ENCODE measurements around the gene IKZF4. TPM values are rescaled to one million over a fixed set of nuclear protein-coding genes. Genes with fewer than 3 reads are reported as not detected.
"Not testable (repeated sequence)": the region's sequence is repeated elsewhere in the genome, so short reads cannot be mapped to it uniquely, and the experiment has no call there.

IKZF4 gene
- total RNA-seq, 4 donors from 2014 or later = 2.4 to 5.8 (median 3.4) TPM

DNA sequence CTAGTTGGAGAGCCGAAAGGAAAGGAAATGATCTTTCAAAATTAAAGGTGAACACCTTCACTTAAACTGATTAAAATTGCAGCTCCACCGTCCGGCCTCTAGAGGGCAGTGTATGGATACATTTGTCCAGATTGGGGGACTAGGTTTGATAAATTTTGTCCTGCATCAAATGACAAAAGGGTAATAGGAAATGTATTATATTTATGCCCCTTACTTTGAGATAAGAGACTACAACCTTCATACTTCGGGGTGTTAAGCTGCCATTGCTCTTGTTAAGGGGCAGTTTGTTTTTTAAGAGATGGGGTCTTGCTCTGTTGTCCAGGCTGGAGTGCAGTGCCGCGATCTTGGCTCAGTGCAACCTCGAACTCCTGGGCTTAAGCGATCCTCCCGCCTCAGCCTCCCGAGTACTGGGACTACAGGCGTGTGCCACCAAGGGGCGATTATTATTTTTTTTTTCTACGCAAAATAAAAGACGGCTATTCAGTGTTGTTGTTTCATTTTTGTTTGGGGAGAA, 24.6 kb upstream of the IKZF4 start:
- intact Hi-C loops (cut with DNase I; ENCODE audit: low total_unique reads) = no loop called here
- peak overlapping the region; percentile 39 for H3K4me3 ChIP-seq (ENCODE audit: low read depth, poor library complexity, severe bottlenecking)
- peak in 1 of 2 donors; percentile 39 for DNase-seq (ENCODE audit: low spot score in 2 of 2)
- 26 to 29% methylated on average over 14 of the region's 14 CpGs for WGBS, 2 donors
- TF ChIP-seq, protein P1, sequence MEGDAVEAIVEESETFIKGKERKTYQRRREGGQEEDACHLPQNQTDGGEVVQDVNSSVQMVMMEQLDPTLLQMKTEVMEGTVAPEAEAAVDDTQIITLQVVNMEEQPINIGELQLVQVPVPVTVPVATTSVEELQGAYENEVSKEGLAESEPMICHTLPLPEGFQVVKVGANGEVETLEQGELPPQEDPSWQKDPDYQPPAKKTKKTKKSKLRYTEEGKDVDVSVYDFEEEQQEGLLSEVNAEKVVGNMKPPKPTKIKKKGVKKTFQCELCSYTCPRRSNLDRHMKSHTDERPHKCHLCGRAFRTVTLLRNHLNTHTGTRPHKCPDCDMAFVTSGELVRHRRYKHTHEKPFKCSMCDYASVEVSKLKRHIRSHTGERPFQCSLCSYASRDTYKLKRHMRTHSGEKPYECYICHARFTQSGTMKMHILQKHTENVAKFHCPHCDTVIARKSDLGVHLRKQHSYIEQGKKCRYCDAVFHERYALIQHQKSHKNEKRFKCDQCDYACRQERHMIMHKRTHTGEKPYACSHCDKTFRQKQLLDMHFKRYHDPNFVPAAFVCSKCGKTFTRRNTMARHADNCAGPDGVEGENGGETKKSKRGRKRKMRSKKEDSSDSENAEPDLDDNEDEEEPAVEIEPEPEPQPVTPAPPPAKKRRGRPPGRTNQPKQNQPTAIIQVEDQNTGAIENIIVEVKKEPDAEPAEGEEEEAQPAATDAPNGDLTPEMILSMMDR (IDR thresholded peaks at IDR 0.05) = peak in 1 of 3 donors; percentile 21
- no peak for TF ChIP-seq POLR2A (IDR thresholded peaks at IDR 0.05)

DNA sequence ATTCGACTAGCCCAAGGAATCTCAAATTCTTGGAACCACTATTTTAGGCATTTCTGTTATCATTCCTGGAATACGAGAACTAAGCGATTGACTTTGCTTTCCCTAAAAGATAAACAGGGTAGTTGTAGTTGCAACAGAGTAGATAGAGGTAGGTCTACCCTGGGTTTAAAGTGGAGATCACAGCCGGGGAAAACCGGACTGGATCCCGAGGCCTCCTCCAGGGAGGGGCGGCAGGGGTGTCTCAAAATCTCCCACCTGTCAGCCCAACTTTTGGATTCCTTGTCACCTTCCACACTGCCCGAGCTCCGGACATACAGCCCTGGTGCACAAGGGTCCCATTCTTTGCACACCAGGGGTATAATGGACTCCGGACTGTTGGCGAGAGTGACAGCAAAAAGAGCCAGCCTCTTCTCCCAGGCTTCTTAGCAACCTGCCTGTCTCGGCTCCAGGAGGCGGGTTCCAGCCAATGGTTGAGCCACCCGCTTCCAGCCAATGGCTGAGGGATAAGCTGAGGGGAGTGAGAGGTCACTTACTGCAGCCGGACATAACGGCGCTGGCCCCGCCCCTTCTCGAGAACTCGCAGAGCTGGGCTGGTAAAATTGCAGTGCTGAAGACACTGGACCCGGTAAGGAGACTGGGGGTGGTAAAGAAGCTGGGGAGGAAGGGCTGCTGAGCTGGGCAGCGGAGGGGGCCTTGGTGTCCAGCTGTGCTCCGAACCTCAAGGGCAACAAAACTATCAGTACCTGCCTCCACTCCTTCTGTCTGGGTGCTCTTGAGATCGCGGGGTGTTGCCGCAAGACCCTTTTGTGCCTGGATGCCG, 23.9 kb upstream of the IKZF4 start, which contains the start of gene SUOX:
TSS of gene SUOX (plus strand) at position 562 of the 820 bp plus-strand sequence. CDS start 4,946 bp downstream, outside the sequence.
- DNase-seq (ENCODE audit: low spot score in 2 of 2) = peak; percentile 96 to 99
- intact Hi-C loops (cut with DNase I; ENCODE audit: low total_unique reads) = no loop called here
- H3K4me3 ChIP-seq (ENCODE audit: low read depth, poor library complexity, severe bottlenecking) = peak within 1 kb of the TSS; percentile 39
- WGBS, 2 donors = 1 to 2% methylated on average over 25 to 27 of the region's 27 CpGs
- TF ChIP-seq POLR2A (IDR thresholded peaks at IDR 0.05) = no peak
- TF ChIP-seq, protein P1 (IDR thresholded peaks at IDR 0.05) = no peak

DNA sequence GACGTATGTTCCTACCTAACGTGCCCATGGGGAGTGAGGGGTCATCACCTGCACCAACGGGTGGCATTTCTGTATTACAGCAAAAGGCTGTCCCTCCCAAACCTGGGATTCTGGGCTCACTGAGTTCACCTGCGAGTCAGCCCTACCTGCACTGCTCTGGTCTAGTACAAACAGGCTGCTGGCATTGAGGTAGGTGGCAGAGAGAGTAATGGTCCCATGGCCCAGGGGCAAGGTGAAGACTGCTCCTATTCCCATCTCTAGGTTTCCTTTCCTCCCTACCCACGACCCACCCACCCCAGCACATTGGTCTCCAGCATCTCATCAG, 23.3 kb upstream of the IKZF4 start:
- intact Hi-C loops (cut with DNase I; ENCODE audit: low total_unique reads) = no loop called here
- no peak for TF ChIP-seq POLR2A (IDR thresholded peaks at IDR 0.05)
- TF ChIP-seq, protein P1 (IDR thresholded peaks at IDR 0.05) = no peak
- WGBS, 2 donors = 4 to 6% methylated on average over 5 of the region's 5 CpGs
- no peak for DNase-seq (ENCODE audit: low spot score in 2 of 2)
- peak overlapping the region; percentile 39 for H3K4me3 ChIP-seq (ENCODE audit: low read depth, poor library complexity, severe bottlenecking)

DNA sequence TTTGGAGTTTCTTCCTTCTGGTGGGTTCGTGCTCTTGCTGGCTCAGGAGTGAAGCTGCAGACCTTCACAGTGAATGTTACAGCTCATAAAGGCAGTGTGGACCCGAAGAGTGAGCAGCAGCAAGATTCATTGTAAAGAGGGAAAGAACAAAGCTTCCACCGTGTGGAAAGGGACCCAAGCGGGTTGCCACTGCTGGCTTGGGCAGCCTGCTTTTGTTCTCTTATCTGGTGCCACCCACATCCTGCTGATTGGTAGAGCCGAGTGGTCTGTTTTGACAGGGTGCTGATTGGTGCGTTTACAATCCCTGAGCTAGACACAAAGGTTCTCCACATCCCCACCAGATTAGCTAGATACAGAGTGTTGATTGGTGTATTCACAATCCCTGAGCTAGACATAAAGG, 21.3 kb upstream of the IKZF4 start:
- H3K4me3 ChIP-seq (ENCODE audit: low read depth, poor library complexity, severe bottlenecking); intact Hi-C loops (cut with DNase I; ENCODE audit: low total_unique reads); DNase-seq (ENCODE audit: low spot score in 2 of 2): not testable (repeated sequence)
- WGBS, 2 donors = 73 to 77% methylated on average over 6 of the region's 6 CpGs

- H3K4me3 ChIP-seq (ENCODE audit: low read depth, poor library complexity, severe bottlenecking); intact Hi-C loops (cut with DNase I; ENCODE audit: low total_unique reads): not testable (repeated sequence)
Measured at GRCh38 chr12:55999999-56000540, 20.8 kb upstream of the IKZF4 start.

GRCh38 chr12:56001487-56002100, 19.2 kb upstream of the IKZF4 start:
- intact Hi-C loops (cut with DNase I; ENCODE audit: low total_unique reads) = no loop called here
- DNase-seq (ENCODE audit: low spot score in 2 of 2) = no peak
- no peak overlapping the region for H3K4me3 ChIP-seq (ENCODE audit: low read depth, poor library complexity, severe bottlenecking)
- TF ChIP-seq POLR2A (IDR thresholded peaks at IDR 0.05) = no peak
- TF ChIP-seq, protein P1 (IDR thresholded peaks at IDR 0.05) = no peak
- 77 to 80% methylated on average over 7 of the region's 7 CpGs for WGBS, 2 donors

More at GRCh38 chr12:55999999-56000540, 20.8 kb upstream of the IKZF4 start:
- DNase-seq (ENCODE audit: low spot score in 2 of 2) = not testable (repeated sequence)
- WGBS, 2 donors = 94 to 95% methylated on average over 9 to 33 of the region's 33 CpGs

GRCh38 chr12:56003376-56003775, 17.5 kb upstream of the IKZF4 start:
- DNase-seq (ENCODE audit: low spot score in 2 of 2); H3K4me3 ChIP-seq (ENCODE audit: low read depth, poor library complexity, severe bottlenecking); intact Hi-C loops (cut with DNase I; ENCODE audit: low total_unique reads): not testable (repeated sequence)
- WGBS, 2 donors = 89 to 90% methylated on average over 5 of the region's 5 CpGs

All from lower leg skin (tissue), 4 donors.